ENCODE results near the gene XXYLT1.

The XXYLT1 gene

DNA sequence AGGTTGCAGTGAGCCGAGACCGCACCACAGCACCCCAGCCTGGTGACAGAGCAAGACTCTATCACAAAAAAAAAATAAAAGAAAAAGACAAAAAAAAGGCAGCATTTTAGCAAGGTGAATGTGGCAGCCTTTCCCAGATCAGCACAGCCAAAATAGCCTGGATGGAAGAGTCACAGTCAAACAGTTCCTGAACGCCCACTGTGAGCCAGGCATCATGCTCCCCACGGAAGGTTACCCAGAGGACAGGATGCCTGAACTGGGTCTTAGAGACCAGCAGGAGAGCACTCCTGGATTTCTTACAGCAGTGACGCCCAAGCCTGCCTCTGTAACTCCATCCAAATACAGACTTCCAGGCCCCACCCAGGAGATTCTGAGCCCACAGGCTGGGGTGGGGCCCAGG lies 4.5 kb downstream of the XXYLT1 start:
- no peak for DNase-seq (ENCODE audit: low read depth)

- no peak for DNase-seq (ENCODE audit: low read depth)
Observed at GRCh38 chr3:195265363-195265976, 5.5 kb downstream of the XXYLT1 start.

- DNase-seq (ENCODE audit: low read depth) = no peak
Observed at GRCh38 chr3:195263925-195264600, 6.9 kb downstream of the XXYLT1 start.

DNA sequence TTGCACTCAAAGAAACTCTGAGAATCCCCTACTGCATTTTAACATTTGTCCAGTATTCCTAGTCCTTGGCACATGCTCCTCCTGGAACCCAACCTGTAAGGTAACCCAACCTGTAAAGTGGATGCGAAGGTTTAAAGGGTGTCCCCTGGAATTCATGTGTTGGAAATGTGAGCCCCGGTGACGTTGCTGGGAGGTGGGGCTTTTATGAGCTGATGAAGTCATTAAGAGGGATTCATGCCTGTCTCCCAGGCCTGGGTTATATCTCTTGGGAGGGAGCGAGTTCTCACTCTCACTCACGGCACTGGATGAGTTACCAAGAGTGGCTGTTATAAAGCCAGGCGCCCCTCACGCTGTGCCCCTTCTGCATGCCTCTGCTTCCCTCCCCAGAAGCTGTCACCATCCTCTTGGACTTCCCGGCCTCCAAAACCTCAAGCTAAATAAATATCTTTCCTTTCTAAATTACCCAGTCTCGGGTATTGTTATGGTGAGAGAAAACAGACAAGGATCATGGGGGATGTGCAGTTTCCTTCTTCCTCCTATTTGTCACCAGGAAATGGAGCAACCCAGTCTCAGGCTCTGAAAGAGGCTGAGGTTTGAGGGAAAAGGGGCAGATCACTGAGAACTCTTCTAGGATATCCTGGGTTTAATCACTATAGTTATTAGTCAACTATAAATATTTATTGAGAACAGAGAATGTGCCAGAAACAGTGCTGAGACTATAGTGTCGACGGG lies 7.6 kb downstream of the XXYLT1 start:
- DNase-seq (ENCODE audit: low read depth) = no peak

GRCh38 chr3:195261925-195262324 lies 9.0 kb downstream of the XXYLT1 start:
- no peak for DNase-seq (ENCODE audit: low read depth)

- no peak for DNase-seq (ENCODE audit: low read depth)
Observed at GRCh38 chr3:195260280-195260905, 10.6 kb downstream of the XXYLT1 start.

- peak; percentile 90 for DNase-seq (ENCODE audit: low read depth)
Observed at GRCh38 chr3:195259475-195260279, 11.3 kb downstream of the XXYLT1 start.

DNA sequence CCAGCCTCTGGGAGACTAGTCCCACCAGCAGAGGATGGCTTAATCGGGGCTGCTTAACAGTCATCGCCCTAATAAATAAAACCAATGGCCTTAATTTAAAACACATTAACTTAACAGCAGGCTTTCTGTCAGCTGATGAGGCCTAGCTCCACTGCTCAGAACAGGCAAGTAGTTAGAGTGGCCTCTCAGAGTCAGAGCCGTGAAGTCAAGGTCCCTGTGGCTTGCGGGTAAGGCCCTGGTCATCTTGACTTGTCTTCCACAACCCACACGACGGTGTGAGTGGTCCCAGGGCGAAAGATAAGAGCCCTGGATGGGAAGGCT lies 11.8 kb downstream of the XXYLT1 start:
- DNase-seq (ENCODE audit: low read depth) = no peak

DNA sequence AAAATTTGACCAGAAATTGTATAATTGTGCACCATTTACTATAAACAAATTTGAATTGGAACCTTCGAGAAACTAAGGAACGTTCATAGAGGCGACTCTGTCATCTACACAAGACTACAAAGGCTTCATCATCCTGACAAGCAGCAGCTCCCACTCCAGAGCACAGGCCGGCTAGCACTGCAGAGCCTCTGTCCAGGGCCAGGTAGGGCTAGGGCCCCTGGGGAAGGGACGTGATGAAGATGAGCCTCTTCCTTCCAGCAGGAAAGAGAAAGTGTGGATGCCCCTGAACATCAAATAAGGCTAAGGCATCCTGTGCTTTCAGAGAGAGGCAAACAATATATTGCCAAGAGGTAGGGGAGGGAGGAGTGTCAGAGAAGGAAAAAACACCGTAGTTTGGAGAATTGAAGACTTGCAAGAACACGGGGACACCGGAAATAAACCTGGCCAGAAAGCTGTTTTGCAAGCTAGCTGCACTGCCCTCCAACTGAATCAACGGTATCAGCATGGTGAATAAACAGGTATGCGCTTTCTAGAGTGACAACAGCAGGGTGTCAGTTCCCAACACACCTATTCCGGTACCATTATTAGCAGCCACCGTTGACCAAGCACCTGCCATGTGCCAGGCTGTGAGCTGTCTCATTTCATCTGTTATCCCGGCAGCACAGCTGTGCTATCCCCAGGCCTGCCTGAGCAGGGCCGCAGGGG lies 12.4 kb downstream of the XXYLT1 start:
- no peak for DNase-seq (ENCODE audit: low read depth)

- DNase-seq (ENCODE audit: low read depth) = no peak
Observed at GRCh38 chr3:195257454-195258448, 13.2 kb downstream of the XXYLT1 start.

DNA sequence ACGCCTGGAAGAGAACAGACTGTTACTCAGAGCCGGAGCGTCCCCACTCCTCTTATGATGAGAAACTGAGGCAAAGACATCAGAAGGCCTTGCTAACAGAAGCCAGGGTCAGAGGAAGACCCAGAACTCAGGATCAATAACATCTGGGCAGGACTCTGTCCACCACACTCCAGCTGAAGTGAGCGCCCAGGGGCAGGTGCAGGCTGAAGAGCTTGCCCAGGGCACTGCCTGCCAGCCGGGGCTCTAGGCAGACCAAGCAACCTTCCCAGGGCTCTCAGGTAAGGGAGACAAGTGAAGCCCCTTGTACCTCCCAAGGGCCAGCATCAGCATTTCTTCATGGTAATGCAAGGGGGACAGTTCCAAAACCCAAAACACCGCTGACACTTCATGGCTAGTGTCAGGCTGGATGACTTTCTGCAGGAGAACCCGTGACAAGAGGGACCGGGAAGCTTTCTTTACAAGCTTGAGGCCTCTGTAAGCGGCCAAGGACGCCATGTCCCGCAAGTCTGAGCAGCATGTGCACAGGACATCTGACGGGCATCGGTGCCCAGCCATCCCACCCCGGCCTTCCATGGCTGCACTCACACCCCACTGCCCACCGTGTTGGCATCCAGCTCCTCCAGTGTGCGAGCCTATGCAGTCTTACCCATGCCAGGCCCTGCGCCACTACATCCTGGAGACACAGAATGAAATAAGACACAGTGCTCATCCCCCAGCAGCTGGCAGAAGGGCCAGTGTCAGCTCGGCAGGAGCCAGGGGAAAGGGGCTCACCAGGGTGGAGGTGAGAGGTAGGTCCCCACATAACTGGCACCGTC lies 14.1 kb downstream of the XXYLT1 start:
- DNase-seq (ENCODE audit: low read depth) = no peak

DNA sequence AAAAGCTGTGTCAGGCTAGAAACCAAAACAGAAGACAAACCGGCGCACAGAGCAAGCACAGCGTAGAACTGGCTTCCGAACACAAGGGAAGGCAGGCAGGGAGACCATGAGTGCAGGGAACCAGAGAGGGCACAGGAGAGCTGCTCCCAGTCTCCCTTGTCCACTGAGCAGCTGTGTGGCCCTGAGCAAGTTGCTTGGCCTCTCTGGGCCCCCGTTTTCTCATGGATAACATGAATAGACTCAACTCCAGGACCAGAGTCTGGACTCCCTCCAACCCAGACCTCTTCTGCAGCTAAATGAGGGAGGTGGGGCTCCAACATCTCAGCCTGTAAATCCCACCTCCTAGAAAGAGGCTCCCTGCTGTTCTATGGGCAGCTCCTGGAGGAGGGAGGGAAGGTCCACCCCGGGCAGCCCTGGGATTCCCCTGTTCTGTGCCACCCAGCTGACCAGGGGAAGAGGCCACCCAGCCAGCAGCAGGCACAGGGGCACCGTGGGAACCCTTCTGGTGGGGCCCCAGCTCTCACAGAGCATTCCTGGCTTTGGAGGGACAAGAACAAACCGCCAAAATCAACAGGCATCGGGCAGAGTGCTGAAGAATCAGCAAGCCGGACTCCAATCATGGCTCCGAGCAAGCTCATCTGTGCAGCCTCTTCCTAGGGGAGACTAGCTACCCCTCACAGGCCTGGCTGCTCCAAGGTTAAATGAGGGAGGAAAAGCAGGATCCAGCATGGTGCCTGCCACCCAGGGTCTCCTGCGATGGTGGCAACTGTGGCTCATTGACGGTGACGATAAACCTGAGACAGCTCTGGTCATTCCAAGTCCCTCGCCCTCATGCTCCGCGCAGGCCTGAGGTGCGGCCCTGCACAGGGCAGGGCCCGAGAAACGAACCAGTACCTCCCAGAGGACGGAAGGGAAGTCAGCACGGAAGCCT lies 15.1 kb downstream of the XXYLT1 start:
- no peak for DNase-seq (ENCODE audit: low read depth)

- DNase-seq (ENCODE audit: low read depth) = no peak
Observed at GRCh38 chr3:195255176-195255500, 15.8 kb downstream of the XXYLT1 start.

DNA sequence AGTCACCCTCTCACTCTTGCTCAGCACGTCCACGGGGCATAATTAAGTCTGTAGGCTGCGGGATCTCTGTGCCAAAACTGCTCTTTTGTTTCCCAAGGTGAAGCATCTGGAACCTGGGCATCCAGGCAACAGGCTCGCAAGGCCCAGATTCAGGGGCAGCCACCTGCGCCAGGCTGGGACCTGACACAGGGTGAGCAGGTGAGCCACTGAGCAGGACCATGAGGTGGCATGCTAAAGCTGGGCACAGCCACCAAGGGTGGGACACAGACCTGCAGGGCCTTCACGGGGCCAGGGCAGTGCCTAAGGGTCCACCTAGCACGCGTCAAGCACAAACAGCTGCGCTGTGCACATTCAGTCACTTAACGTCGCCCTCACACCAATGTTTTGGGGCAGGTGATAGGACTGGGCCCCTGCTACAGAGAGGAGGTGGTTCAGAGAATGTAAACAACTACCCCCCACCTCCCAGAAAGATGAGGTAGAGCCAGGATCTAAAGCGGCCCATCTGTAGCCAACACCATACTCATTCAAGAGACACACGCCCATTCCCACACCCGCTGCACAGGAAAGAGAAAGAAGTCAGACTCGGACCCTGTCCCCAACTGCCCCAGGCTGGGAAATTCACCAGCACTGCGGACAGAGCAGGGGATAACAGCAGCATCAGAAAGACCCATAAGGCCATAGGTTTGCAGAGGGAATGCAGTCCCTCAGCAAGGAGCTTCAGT lies 16.3 kb downstream of the XXYLT1 start:
- DNase-seq (ENCODE audit: low read depth) = no peak

DNA sequence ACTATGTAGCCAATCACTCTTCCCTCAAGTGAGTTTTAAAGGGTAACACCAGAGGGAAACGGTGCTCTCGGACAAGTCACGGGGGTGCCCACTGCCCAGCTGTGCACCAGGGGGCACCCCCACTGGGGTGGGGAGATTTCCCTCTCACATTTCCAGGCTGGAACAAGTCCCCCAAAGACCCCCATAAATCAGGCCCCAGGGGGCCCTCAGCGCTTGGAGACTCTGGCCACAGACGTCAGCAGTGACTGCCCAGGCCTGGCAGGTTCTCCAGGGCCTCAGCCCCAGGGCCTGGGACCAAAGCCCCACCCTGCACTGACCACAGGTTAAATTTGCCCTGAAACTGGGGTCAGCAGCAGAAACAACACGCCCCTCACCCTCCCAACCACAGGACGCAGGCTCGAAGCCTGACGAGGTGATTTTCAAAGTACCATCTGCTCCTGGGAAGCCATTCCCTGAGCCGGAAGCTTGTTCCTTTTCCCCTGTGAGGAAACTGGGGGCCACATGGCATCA lies 17.0 kb downstream of the XXYLT1 start:
- no peak for DNase-seq (ENCODE audit: low read depth)

DNA sequence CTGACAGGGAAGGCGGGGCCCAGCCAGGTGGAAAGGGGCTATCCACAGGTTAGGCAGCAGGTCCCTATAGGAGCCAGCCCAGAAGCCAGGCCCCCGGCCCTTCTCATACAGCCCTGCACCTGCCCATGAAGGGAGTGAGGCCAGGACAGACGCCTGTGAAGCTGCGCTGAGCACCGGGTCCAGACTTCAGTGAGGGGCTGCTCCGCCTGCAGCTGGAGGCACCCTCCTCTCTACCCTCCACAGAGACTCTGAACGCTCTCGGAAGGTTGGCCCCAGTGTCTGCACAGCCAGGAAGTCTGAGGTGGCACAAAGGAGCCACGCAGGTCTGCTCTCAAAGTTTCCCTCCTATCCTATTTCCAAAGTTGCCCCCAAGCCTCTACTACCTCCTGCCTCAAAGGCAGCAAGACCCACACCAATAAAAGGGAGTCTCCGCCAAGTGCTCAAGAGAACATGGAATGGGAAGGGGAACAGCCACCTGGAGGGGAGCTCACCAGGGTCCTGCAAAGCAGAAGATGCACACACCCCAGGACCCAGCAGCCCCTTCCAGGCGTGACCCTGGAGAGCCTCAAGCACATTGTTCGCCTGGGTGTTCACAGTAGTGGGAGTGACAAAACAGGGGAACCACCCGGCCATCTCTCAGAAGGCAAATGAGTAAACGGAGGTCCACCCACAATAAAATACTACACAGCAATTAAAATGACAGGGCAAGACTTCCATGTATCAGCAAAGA lies 19.5 kb downstream of the XXYLT1 start:
- DNase-seq (ENCODE audit: low read depth) = no peak
